ENCODE measurements around the gene C7. TPM values are rescaled to one million over a fixed set of nuclear protein-coding genes. Genes with fewer than 3 reads are reported as not detected.

The C7 gene
- total RNA-seq, 2 donors from 2014 or later = 0.88 to 2.7 TPM

DNA sequence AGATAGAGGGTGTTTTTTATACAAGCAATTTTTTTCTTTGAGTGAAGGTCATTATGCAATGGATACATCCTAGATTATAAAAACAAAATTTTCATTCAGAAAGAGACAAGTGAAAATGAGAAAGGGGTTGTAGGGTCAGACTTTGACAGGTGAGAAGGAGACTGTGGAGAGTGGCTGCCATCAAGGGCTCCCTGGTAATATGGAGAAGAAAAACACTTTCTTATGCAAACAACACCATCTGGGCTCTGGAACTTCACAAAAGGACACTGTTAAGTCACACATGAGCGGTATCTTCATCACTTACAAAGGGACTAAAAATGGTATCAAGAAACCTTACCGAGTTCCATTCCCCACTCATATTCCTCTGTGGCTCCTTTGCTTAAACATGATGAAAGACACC is 23.5 kb downstream of the C7 start:
- no peak overlapping the region for H3K27ac ChIP-seq (ENCODE audit: low read depth, low read length)
- no peak overlapping the region for H3K4me3 ChIP-seq (ENCODE audit: low read length)
- no peak for DNase-seq

DNA sequence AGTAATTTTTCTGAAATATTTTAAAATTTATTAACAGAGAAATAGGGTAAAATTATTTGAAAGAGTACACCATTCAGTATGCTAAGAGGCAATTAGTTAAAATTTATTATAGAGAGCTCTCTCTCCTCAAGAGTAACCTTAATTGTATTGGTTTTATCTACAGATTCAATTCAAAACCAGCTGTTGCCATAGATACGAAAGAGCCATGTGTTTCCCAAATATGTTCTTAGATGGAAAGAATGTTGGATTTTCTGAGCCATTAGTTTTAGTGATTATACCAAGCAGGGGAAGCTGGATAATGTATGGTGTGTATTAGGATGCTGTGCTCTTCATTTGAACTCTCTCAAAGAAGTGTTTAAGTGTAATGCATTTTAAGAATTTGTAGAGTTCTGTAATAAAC is 27.8 kb downstream of the C7 start:
- Histone ChIP-seq H3K27me3 (ENCODE audit: control insufficient read depth, insufficient read depth, low read length, poor library complexity, severe bottlenecking) (no peaks in the 10 kb centered on the region), H3K36me3 (ENCODE audit: control insufficient read depth, insufficient read depth, low read length) (no peaks in the 10 kb centered on the region), H3K9me3 (ENCODE audit: control insufficient read depth, low read length) (no peaks in the 10 kb centered on the region), H3K9ac (ENCODE audit: extremely low read depth, low read length, poor library complexity, severe bottlenecking) (no peak overlapping the region), H3K4me1 (ENCODE audit: control insufficient read depth, insufficient read depth, low read length) (no peaks in the 10 kb centered on the region), H3K4me3 (ENCODE audit: low read length) (no peak overlapping the region), H3K27ac (ENCODE audit: low read depth, low read length) (no peak overlapping the region)
- H3K27me3 Mint-ChIP-seq (ENCODE audit: insufficient read depth) = no peaks in the 10 kb centered on the region
- TF ChIP-seq, protein P1, sequence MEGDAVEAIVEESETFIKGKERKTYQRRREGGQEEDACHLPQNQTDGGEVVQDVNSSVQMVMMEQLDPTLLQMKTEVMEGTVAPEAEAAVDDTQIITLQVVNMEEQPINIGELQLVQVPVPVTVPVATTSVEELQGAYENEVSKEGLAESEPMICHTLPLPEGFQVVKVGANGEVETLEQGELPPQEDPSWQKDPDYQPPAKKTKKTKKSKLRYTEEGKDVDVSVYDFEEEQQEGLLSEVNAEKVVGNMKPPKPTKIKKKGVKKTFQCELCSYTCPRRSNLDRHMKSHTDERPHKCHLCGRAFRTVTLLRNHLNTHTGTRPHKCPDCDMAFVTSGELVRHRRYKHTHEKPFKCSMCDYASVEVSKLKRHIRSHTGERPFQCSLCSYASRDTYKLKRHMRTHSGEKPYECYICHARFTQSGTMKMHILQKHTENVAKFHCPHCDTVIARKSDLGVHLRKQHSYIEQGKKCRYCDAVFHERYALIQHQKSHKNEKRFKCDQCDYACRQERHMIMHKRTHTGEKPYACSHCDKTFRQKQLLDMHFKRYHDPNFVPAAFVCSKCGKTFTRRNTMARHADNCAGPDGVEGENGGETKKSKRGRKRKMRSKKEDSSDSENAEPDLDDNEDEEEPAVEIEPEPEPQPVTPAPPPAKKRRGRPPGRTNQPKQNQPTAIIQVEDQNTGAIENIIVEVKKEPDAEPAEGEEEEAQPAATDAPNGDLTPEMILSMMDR (conservative IDR thresholded peaks at IDR 0.05) = no peak
- H3K4me1 Mint-ChIP-seq = no peaks in the 10 kb centered on the region
- H3K9me3 Mint-ChIP-seq = no peaks in the 10 kb centered on the region
- no peak for DNase-seq
- 96% methylated on average over 1 of the region's 1 CpG; no CpG with 5 or more reads in 1 of the 2 experiments for WGBS, 2 experiments (ENCODE audit: insufficient coverage in 1 of 2, insufficient read length in 1 of 2)
- H3K36me3 Mint-ChIP-seq (ENCODE audit: low read depth) = no peaks in the 10 kb centered on the region
- H3K4me3 Mint-ChIP-seq = no peak overlapping the region
- H3K27ac Mint-ChIP-seq = no peak overlapping the region

More for the DNA sequence above, 23.5 kb downstream of the C7 start:
- Mint-ChIP-seq H3K4me3 (no peak overlapping the region), H3K27ac (no peak overlapping the region), H3K36me3 (ENCODE audit: low read depth) (no peaks in the 10 kb centered on the region), H3K4me1 (peaks cover 4% of the 10 kb centered on the region), H3K9me3 (peaks cover 2% of the 10 kb centered on the region), H3K27me3 (ENCODE audit: insufficient read depth) (no peaks in the 10 kb centered on the region)
- H3K9ac ChIP-seq (ENCODE audit: extremely low read depth, low read length, poor library complexity, severe bottlenecking) = no peak overlapping the region
- 58% methylated on average over 2 of the region's 2 CpGs; no CpG with 5 or more reads in 1 of the 2 experiments for WGBS, 2 experiments (ENCODE audit: insufficient coverage in 1 of 2, insufficient read length in 1 of 2)
- no peaks in the 10 kb centered on the region for H3K27me3 ChIP-seq (ENCODE audit: control insufficient read depth, insufficient read depth, low read length, poor library complexity, severe bottlenecking)
- H3K4me1 ChIP-seq (ENCODE audit: control insufficient read depth, insufficient read depth, low read length) = no peaks in the 10 kb centered on the region
- TF ChIP-seq, protein P1 (conservative IDR thresholded peaks at IDR 0.05) = no peak
- H3K9me3 ChIP-seq (ENCODE audit: control insufficient read depth, low read length) = peaks cover 1% of the 10 kb centered on the region
- no peaks in the 10 kb centered on the region for H3K36me3 ChIP-seq (ENCODE audit: control insufficient read depth, insufficient read depth, low read length)

- DNase-seq = no peak
- Histone ChIP-seq H3K9me3 (ENCODE audit: control insufficient read depth, low read length) (no peaks in the 10 kb centered on the region), H3K27ac (ENCODE audit: low read depth, low read length) (no peak overlapping the region), H3K4me1 (ENCODE audit: control insufficient read depth, insufficient read depth, low read length) (no peaks in the 10 kb centered on the region), H3K9ac (ENCODE audit: extremely low read depth, low read length, poor library complexity, severe bottlenecking) (no peak overlapping the region), H3K36me3 (ENCODE audit: control insufficient read depth, insufficient read depth, low read length) (no peaks in the 10 kb centered on the region), H3K4me3 (ENCODE audit: low read length) (no peak overlapping the region), H3K27me3 (ENCODE audit: control insufficient read depth, insufficient read depth, low read length, poor library complexity, severe bottlenecking) (no peaks in the 10 kb centered on the region)
- WGBS, 2 experiments (ENCODE audit: insufficient coverage in 1 of 2, insufficient read length in 1 of 2) = 86 to 97% methylated on average over 4 to 6 of the region's 6 CpGs
- TF ChIP-seq, protein P1 (conservative IDR thresholded peaks at IDR 0.05) = no peak
- no peaks in the 10 kb centered on the region for H3K4me1 Mint-ChIP-seq
- no peaks in the 10 kb centered on the region for H3K27me3 Mint-ChIP-seq (ENCODE audit: insufficient read depth)
- H3K36me3 Mint-ChIP-seq (ENCODE audit: low read depth) = no peaks in the 10 kb centered on the region
- no peaks in the 10 kb centered on the region for H3K9me3 Mint-ChIP-seq
- H3K27ac Mint-ChIP-seq = no peak overlapping the region
- H3K4me3 Mint-ChIP-seq = no peak overlapping the region
These were observed 30.5 kb downstream of the C7 start for GRCh38 chr5:40939753-40940152.
